Prostate gland (tissue), 2 donors: ENCODE measurements around the gene ZNF784. TPM values are rescaled to one million over a fixed set of nuclear protein-coding genes. Genes with fewer than 3 reads are reported as not detected.
"Not testable (repeated sequence)": the region's sequence is repeated elsewhere in the genome, so short reads cannot be mapped to it uniquely, and the experiment has no call there.

Source experiments
- DNase-seq: peaks from one replicate; pipeline ENCODE4 v3.0.0-alpha.2; 2019; ENCODE audit warnings: low spot score
- H3K27ac ChIP-seq, 2 donors: fragments of 200-600 bp; sonication (generic); 2 replicates each; pipeline ENCODE4 v1.5.1; 2017 to 2019
- H3K27me3 ChIP-seq: fragments of 200-600 bp; sonication (generic); replicated peaks from 2 replicates; pipeline ENCODE4 v1.5.1; 2019; ENCODE audit not compliant: insufficient read depth
- H3K36me3 ChIP-seq, 2 donors: fragments of 200-600 bp; sonication (generic); 1 replicate in 1 of 2; 2 replicates in 1 of 2; pipeline versions ENCODE4 v1.5.1 to v1.8.1; 2017 to 2019
- H3K4me1 ChIP-seq: fragments of 200-600 bp; sonication (generic); replicated peaks from 2 replicates; pipeline ENCODE4 v1.5.1; 2019
- H3K4me3 ChIP-seq, 2 donors: fragments of 200-600 bp; sonication (generic); 2 replicates each; pipeline ENCODE4 v1.5.1; 2017 to 2019
- H3K9me3 ChIP-seq: fragments of 200-600 bp; sonication (generic); 2 replicates; pipeline ENCODE4 v1.5.1; 2017
- POLR2A ChIP-seq: fragments of 450-650 bp; IDR thresholded peaks from one replicate; pipeline ENCODE4 v1.6.1; 2016; ENCODE audit warnings: antibody characterized with exemption, mild to moderate bottlenecking
- POLR2AphosphoS5 ChIP-seq: sonication (generic); formaldehyde crosslinking; IDR thresholded peaks from one replicate; pipeline ENCODE4 v1.6.1; 2017; ENCODE audit warnings: antibody characterized with exemption
- WGBS: methylation state at CpG from one replicate; pipeline ENCODE4 v1.1.5; 2018; 5-methylcytosine and 5-hydroxymethylcytosine counted together
- intact Hi-C: fragments of 100-400 bp; cut with DNase I; formaldehyde crosslinking; loops from one replicate; pipeline ENCODE4 v1.14.2; 2022
- total RNA-seq, 2 donors: library from RNA; depleted of rRNA; stranded (reverse); fragments of >200 nt; gene quantifications; one replicate each; pipeline ENCODE4 v1.1.0, GENCODE V29; 2016
- TF ChIP-seq, protein P1 (sequence below), 4 experiments: fragments of 200-600 bp in 2 of 4; fragments of 450-650 bp in 2 of 4; sonication (generic) in 2 of 4; IDR thresholded peaks; 1 replicate in 3 of 4; 2 replicates in 1 of 4; pipeline ENCODE4 v1.5.1; 2016 to 2019; ENCODE audit warnings: antibody characterized with exemption in 4 of 4, mild to moderate bottlenecking in 2 of 4, moderate library complexity in 2 of 4

Gene ZNF784
- total RNA-seq, 2 donors from 2014 or later = 8.9 to 17.2 TPM

- 92% methylated on average over 74 of the region's 90 CpGs for WGBS
- Histone ChIP-seq H3K9me3 (no peaks in the 10 kb centered on the region), H3K4me3 (peak overlapping the region in 1 of 2 donors; percentile 86), H3K27ac (no peak overlapping the region), H3K36me3 (peaks cover 0 to 7% of the 10 kb centered on the region in 2 donors), H3K4me1 (peaks cover 14% of the 10 kb centered on the region), H3K27me3 (no peaks in the 10 kb centered on the region)
- TF ChIP-seq POLR2AphosphoS5 = no peak
- TF ChIP-seq, protein P1, sequence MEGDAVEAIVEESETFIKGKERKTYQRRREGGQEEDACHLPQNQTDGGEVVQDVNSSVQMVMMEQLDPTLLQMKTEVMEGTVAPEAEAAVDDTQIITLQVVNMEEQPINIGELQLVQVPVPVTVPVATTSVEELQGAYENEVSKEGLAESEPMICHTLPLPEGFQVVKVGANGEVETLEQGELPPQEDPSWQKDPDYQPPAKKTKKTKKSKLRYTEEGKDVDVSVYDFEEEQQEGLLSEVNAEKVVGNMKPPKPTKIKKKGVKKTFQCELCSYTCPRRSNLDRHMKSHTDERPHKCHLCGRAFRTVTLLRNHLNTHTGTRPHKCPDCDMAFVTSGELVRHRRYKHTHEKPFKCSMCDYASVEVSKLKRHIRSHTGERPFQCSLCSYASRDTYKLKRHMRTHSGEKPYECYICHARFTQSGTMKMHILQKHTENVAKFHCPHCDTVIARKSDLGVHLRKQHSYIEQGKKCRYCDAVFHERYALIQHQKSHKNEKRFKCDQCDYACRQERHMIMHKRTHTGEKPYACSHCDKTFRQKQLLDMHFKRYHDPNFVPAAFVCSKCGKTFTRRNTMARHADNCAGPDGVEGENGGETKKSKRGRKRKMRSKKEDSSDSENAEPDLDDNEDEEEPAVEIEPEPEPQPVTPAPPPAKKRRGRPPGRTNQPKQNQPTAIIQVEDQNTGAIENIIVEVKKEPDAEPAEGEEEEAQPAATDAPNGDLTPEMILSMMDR (IDR thresholded peaks at IDR 0.05) = no peak
- no peak for TF ChIP-seq POLR2A
- intact Hi-C loops = no loop called here
- no peak for DNase-seq
Observed at GRCh38 chr19:55578761-55579747, 45.3 kb downstream of the ZNF784 start.

- WGBS = 93% methylated on average over 83 of the region's 83 CpGs
- peaks cover 14% of the 10 kb centered on the region for H3K4me1 ChIP-seq
- no peak for TF ChIP-seq POLR2AphosphoS5
- no peak for TF ChIP-seq POLR2A
- TF ChIP-seq, protein P1 (IDR thresholded peaks at IDR 0.05) = no peak
- no peaks in the 10 kb centered on the region for H3K27me3 ChIP-seq
- no peak overlapping the region for H3K4me3 ChIP-seq
- H3K27ac ChIP-seq = no peak overlapping the region
- no peak for DNase-seq
- intact Hi-C loops = no loop called here
- peaks cover 0 to 7% of the 10 kb centered on the region in 2 donors for H3K36me3 ChIP-seq
- no peaks in the 10 kb centered on the region for H3K9me3 ChIP-seq
Observed at GRCh38 chr19:55578031-55578760, 46.2 kb downstream of the ZNF784 start.

GRCh38 chr19:55576746-55577145 is 47.6 kb downstream of the ZNF784 start:
- Histone ChIP-seq H3K4me3 (no peak overlapping the region), H3K36me3 (peaks cover 0 to 7% of the 10 kb centered on the region in 2 donors), H3K27ac (no peak overlapping the region), H3K4me1 (peaks cover 13% of the 10 kb centered on the region), H3K27me3 (no peaks in the 10 kb centered on the region), H3K9me3 (no peaks in the 10 kb centered on the region)
- TF ChIP-seq POLR2AphosphoS5 (no peak), POLR2A (no peak)
- TF ChIP-seq, protein P1 (IDR thresholded peaks at IDR 0.05) = no peak
- no peak for DNase-seq
- intact Hi-C loops = no loop called here
- WGBS = 94% methylated on average over 5 of the region's 5 CpGs

DNA sequence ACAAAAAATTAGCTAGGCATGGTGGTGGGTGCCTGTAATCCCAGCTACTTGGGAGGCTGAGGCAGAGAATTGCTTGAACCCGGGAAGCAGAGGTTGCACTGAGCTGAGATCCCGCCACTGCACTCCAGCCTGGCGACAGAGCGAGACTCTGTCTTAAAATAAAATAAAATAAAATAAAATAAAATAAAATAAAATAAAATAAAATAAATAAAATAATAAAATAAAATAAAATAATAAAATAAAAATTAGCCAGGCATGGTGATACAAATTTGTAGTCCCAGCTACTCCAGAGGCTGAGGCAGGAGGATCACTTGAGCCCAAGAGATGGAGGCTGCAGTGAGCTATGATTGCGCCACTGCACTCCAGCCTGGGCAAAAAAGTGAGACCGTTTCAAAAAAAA is 50.4 kb downstream of the ZNF784 start:
- H3K27ac ChIP-seq, intact Hi-C loops: not testable (repeated sequence)
- WGBS = 93% methylated on average over 6 of the region's 6 CpGs

More for the DNA sequence above, 50.4 kb downstream of the ZNF784 start:
- H3K36me3 ChIP-seq, H3K4me3 ChIP-seq, H3K9me3 ChIP-seq, DNase-seq, H3K27me3 ChIP-seq, H3K4me1 ChIP-seq: not testable (repeated sequence)

Other genes with a start within 250 kb of the ZNF784 start
- not detected for gene TMEM190, start 247.7 kb downstream of the ZNF784 start, total RNA-seq
- gene TMEM238, start 240.3 kb downstream of the ZNF784 start, total RNA-seq = 100 to 1,000 TPM in 1 of 2 donors, 10 to 100 TPM in 1; 19.6 to 116 TPM
- gene RPL28, start 238.6 kb downstream of the ZNF784 start, total RNA-seq = 100 to 1,000 TPM; 439 to 554 TPM
- gene UBE2S, start 216.8 kb downstream of the ZNF784 start, total RNA-seq = 10 to 100 TPM; 10.3 to 49.9 TPM
- gene SHISA7, start 181.3 kb downstream of the ZNF784 start, total RNA-seq = not detected
- 100 to 1,000 TPM in 1 of 2 donors, 10 to 100 TPM in 1; 85.1 to 117 TPM for gene ISOC2, start 162.9 kb downstream of the ZNF784 start, total RNA-seq
- gene C19orf85, start 159.8 kb downstream of the ZNF784 start, total RNA-seq = not detected
- 10 to 100 TPM; 10.9 to 66.4 TPM for gene ZNF628, start 147.9 kb downstream of the ZNF784 start, total RNA-seq
- gene NAT14, start 139.4 kb downstream of the ZNF784 start, total RNA-seq = 10 to 100 TPM; 10.8 to 19.8 TPM
- 1 to 10 TPM; 5.6 to 8.6 TPM for gene SSC5D, start 136.1 kb downstream of the ZNF784 start, total RNA-seq
- gene SBK2, start 87.4 kb downstream of the ZNF784 start, total RNA-seq = not detected
- gene SBK3, start 79.0 kb downstream of the ZNF784 start, total RNA-seq = under 1 TPM; 0.23 to 0.74 TPM
- gene ZNF579, start 43.7 kb downstream of the ZNF784 start, total RNA-seq = 10 to 100 TPM in 1 of 2 donors, 1 to 10 TPM in 1; 8.7 to 10.8 TPM
- 10 to 100 TPM; 14.8 to 16.4 TPM for gene FIZ1, start 25.0 kb downstream of the ZNF784 start, total RNA-seq
- 10 to 100 TPM; 30.2 to 54.8 TPM for gene ZNF524, start 24.3 kb downstream of the ZNF784 start, total RNA-seq
- gene ZNF865, start 18.9 kb downstream of the ZNF784 start, total RNA-seq = 10 to 100 TPM; 18.4 to 21.0 TPM
- gene ZNF580, start 16.4 kb upstream of the ZNF784 start, total RNA-seq = 10 to 100 TPM; 49.7 to 70.5 TPM
- gene ZNF581, start 19.1 kb upstream of the ZNF784 start, total RNA-seq = 10 to 100 TPM; 19.7 to 20.6 TPM
- gene CCDC106, start 23.6 kb upstream of the ZNF784 start, total RNA-seq = 10 to 100 TPM; 17.7 to 70.2 TPM
- 100 to 1,000 TPM in 1 of 2 donors, 10 to 100 TPM in 1; 99.2 to 224 TPM for gene U2AF2, start 30.5 kb upstream of the ZNF784 start, total RNA-seq
- gene EPN1, start 50.7 kb upstream of the ZNF784 start, total RNA-seq = 100 to 1,000 TPM; 160 to 345 TPM
- gene NLRP9, start 113.8 kb upstream of the ZNF784 start, total RNA-seq = 1 to 10 TPM in 1 of 2 donors, not detected in 1; 4.0 TPM
- gene RFPL4A, start 134.5 kb upstream of the ZNF784 start, total RNA-seq = under 1 TPM in 1 of 2 donors, not detected in 1; 0.80 TPM
- gene RFPL4AL1, start 144.6 kb upstream of the ZNF784 start, total RNA-seq = not detected
- gene NLRP11, start 207.4 kb upstream of the ZNF784 start, total RNA-seq = 1 to 10 TPM in 1 of 2 donors, not detected in 1; 1.5 TPM
- gene NLRP4, start 212.0 kb upstream of the ZNF784 start, total RNA-seq = 1 to 10 TPM in 1 of 2 donors, not detected in 1; 5.1 TPM